Astrocyte of the cerebellum (primary cell): Measurements from ENCODE around the gene PDXK.
A peak's percentile ranks its signal among the peaks of the same experiment; 100 is the strongest.

Experiments
- DNase-seq: peaks from one replicate; pipeline ENCODE4 v3.0.0-alpha.2; 2011; ENCODE audit warnings: low read depth
- H3K4me3 ChIP-seq: 2 replicates; pipeline ENCODE4 v1.5.1; 2011; ENCODE audit warnings: mild to moderate bottlenecking, low read depth, low read length, moderate library complexity
- in situ Hi-C: cut with HindIII; loops from 2 replicates; pipeline ENCODE4 v1.10.0; 2017; ENCODE audit warnings: low sequenced_read_pairs
- TF ChIP-seq, protein P1 (sequence below): IDR thresholded peaks from 2 replicates; pipeline ENCODE4 v1.5.1; 2012; ENCODE audit warnings: low read length, low read depth, moderate library complexity, mild to moderate bottlenecking; ENCODE audit errors: missing control alignments

Gene PDXK

DNA sequence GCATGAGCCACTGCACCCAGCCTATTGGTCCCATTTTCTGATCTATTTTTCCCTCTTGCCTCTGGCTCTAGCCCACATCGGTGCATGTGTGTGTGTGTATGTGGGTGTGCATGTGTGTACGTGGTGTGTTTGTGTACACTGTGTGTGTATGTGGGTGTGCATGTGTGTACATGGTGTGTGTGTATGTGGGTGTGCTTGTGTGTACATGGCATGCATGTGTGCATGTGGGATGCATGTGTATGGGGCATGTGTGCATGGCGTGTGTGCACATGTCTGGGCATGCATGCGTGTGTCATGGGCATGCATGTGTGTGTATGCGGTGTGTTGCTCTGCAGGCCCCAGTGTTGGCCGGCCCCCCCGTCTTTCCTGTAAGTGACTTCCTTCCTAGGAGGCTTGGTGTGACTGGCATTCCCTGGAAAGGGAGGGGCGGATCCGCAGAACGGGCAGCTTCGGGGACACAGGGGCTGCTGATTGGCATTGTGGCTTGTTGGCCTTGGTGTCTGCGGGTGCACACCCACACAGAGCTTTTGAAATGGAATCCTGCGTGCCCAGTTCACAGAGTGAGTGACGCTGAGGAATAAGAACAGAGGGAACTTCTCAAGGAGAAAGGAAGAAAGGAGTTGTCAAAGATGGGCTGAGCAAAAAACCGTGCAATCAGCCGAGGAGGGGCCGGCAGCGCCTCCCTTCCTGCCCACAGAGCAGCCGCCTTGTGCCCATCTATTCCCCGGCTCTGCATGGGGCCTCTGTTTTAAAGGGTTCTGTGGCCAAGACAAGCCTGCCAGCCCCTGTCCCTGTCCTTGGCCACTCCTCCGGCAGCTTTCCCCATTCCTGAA is 8.0 kb downstream of the PDXK start:
- TF ChIP-seq, protein P1, sequence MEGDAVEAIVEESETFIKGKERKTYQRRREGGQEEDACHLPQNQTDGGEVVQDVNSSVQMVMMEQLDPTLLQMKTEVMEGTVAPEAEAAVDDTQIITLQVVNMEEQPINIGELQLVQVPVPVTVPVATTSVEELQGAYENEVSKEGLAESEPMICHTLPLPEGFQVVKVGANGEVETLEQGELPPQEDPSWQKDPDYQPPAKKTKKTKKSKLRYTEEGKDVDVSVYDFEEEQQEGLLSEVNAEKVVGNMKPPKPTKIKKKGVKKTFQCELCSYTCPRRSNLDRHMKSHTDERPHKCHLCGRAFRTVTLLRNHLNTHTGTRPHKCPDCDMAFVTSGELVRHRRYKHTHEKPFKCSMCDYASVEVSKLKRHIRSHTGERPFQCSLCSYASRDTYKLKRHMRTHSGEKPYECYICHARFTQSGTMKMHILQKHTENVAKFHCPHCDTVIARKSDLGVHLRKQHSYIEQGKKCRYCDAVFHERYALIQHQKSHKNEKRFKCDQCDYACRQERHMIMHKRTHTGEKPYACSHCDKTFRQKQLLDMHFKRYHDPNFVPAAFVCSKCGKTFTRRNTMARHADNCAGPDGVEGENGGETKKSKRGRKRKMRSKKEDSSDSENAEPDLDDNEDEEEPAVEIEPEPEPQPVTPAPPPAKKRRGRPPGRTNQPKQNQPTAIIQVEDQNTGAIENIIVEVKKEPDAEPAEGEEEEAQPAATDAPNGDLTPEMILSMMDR = no peak
- no peak overlapping the region for H3K4me3 ChIP-seq
- in situ Hi-C loops = no loop called here
- DNase-seq = no peak

GRCh38 chr21:43727519-43728153 is 8.7 kb downstream of the PDXK start:
- DNase-seq = no peak
- H3K4me3 ChIP-seq = no peak overlapping the region
- TF ChIP-seq, protein P1 = no peak
- in situ Hi-C loops = no loop called here

GRCh38 chr21:43728154-43728466 is 9.2 kb downstream of the PDXK start:
- TF ChIP-seq, protein P1 = no peak
- peak overlapping the region; percentile 42 for H3K4me3 ChIP-seq
- no peak for DNase-seq
- in situ Hi-C loops = no loop called here

GRCh38 chr21:43728467-43729390 is 9.8 kb downstream of the PDXK start:
- DNase-seq = peak; percentile 92
- peak overlapping the region; percentile 42 for H3K4me3 ChIP-seq
- TF ChIP-seq, protein P1 = peak; percentile 10
- in situ Hi-C loops = no loop called here

DNA sequence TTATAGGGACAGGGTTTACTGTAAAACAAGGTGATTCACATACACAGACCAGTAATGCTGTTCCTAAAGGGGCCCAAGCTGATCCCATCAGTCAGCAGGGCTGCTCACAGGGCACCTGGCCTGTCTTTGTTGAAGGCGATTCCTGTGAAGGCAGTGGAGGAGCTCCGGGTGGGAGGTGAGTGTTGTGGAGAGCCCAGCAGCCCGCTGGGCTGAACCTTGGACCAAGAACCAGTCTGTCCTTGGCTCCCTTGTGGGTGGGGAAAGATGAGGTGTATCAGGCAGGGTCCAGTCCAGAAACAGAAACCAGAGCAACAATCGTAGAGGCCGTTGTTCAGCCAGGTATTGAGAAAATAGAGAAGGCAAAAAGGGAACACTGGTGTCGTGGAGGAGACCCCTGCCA is 12.5 kb downstream of the PDXK start:
- H3K4me3 ChIP-seq = peak overlapping the region; percentile 2
- DNase-seq = no peak
- in situ Hi-C loops = no loop called here
- TF ChIP-seq, protein P1 = no peak

DNA sequence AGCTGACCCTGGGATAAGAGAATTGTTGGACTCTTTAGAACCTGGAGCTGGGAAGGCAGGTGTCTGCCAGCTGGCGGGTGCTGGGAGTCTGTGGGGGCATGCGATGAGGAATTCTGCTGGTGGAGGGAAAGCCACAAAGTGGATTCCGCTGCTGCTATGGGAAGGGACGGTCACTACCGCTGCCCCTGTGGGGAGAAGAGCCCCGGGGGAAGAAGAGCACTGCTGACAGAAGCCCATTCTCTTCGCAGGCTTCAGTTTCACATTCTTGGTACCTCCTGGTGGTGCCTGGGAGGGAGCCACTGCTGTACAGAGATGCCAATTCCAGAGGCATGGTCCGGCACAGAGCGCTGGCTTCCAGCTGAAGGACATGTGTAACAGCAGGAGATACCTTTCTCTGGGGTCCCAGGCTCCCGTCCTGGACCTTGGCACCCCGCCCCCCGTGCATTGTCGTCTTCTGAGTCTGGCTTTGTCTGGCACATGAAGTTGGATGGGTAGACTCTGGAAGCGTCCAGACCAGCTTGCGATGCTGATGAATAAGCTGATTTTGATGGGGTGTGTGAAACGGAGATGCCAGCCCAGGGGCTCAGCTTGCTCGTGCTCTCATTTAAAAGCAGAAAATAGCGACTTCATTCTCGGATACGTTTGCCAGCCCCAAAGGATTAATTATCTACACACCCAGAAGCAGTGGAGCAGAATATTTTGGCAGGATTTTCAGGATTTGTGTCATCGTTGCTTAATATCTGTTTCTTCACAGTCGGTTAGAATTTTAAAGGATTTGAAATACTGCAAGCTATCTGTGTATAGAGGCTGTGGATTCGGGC is 13.2 kb downstream of the PDXK start:
- peak overlapping the region; percentile 2 for H3K4me3 ChIP-seq
- peak; percentile 68 for DNase-seq
- TF ChIP-seq, protein P1 = no peak
- in situ Hi-C loops = no loop called here
